ENCODE data around the gene CEMIP. TPM values are rescaled to one million over a fixed set of nuclear protein-coding genes. Genes with fewer than 3 reads are reported as not detected.

CEMIP gene
- total RNA-seq, 1 donor from 2014 or later, result under 0.01 TPM

DNA sequence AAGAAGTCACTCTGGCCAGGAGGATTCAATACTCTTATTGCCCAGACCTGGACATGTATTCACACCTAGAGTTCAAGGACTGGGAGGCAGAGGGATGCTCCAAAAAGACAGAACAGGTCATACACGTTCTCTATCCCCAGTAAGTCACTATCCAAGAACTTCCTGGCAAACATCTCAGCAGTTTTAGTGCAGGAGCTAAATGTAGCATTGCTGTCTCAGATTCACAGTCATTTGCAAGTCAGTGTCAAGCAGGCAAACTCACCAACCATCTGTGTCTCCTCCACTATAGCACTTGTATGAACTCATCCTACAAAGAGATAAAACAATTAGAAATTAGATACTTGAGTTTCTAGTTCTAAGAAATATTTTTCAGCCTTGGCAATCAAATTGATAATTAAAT lies 45.7 kb upstream of the CEMIP start:
- no peaks in the 10 kb centered on the region for H3K27me3 ChIP-seq (ENCODE audit: control insufficient read depth, insufficient read depth, low read length)
- no peak overlapping the region for H3K4me3 ChIP-seq (ENCODE audit: low read depth, low read length)
- no peak for DNase-seq (ENCODE audit: low read depth)
- TF ChIP-seq, protein P1, sequence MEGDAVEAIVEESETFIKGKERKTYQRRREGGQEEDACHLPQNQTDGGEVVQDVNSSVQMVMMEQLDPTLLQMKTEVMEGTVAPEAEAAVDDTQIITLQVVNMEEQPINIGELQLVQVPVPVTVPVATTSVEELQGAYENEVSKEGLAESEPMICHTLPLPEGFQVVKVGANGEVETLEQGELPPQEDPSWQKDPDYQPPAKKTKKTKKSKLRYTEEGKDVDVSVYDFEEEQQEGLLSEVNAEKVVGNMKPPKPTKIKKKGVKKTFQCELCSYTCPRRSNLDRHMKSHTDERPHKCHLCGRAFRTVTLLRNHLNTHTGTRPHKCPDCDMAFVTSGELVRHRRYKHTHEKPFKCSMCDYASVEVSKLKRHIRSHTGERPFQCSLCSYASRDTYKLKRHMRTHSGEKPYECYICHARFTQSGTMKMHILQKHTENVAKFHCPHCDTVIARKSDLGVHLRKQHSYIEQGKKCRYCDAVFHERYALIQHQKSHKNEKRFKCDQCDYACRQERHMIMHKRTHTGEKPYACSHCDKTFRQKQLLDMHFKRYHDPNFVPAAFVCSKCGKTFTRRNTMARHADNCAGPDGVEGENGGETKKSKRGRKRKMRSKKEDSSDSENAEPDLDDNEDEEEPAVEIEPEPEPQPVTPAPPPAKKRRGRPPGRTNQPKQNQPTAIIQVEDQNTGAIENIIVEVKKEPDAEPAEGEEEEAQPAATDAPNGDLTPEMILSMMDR (IDR thresholded peaks at IDR 0.05; ENCODE audit: insufficient read depth, low read length, poor library complexity, severe bottlenecking), result no peak
- no peaks in the 10 kb centered on the region for H3K36me3 ChIP-seq (ENCODE audit: control insufficient read depth, insufficient read depth, low read length)

DNA sequence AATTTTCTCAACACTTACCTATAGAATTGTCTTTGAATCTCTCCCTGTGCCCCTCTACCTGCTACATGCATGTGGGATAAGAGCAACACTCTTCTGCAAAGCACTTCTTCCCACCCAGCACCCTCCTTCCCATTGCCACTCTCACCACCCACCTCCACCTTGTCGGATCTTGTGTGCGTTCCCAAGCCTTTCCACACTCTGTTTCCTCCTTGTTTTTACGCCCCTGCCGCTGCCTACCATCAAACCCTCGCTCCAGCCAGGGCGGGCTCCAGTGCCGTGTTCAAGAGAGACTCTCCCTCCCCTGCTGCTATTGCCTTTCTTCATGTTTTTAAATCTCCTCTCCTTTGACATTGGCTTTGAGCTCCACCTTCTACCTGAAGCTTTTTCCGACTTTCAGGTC lies 43.8 kb upstream of the CEMIP start:
- H3K4me3 ChIP-seq (ENCODE audit: low read depth, low read length), result no peak overlapping the region
- no peak for DNase-seq (ENCODE audit: low read depth)
- TF ChIP-seq, protein P1 (IDR thresholded peaks at IDR 0.05; ENCODE audit: insufficient read depth, low read length, poor library complexity, severe bottlenecking), result no peak
- H3K27me3 ChIP-seq (ENCODE audit: control insufficient read depth, insufficient read depth, low read length), result no peaks in the 10 kb centered on the region
- H3K36me3 ChIP-seq (ENCODE audit: control insufficient read depth, insufficient read depth, low read length), result no peaks in the 10 kb centered on the region

DNA sequence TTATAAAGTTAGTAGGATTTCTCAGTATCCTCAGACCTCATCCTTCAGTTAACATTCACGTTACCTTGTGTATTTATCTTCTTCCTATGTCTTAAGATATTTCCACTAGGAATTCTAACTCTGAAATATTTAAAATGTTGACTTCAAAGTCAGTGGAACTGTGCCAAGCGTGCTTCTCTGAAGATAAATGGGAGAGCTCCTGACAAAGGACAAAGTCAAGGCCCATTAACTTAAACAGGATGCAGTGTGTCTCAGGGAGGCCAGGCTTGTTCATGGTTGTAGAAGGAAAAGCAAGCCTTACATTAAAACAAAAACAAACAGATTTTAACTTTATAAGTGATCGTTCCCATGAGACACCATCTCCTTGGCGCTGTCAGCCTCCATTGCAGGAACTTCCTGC lies 42.6 kb upstream of the CEMIP start:
- TF ChIP-seq, protein P1 (IDR thresholded peaks at IDR 0.05; ENCODE audit: insufficient read depth, low read length, poor library complexity, severe bottlenecking), result no peak
- Histone ChIP-seq H3K27me3 (ENCODE audit: control insufficient read depth, insufficient read depth, low read length) (no peaks in the 10 kb centered on the region), H3K36me3 (ENCODE audit: control insufficient read depth, insufficient read depth, low read length) (no peaks in the 10 kb centered on the region), H3K4me3 (ENCODE audit: low read depth, low read length) (no peak overlapping the region)
- DNase-seq (ENCODE audit: low read depth), result no peak

DNA sequence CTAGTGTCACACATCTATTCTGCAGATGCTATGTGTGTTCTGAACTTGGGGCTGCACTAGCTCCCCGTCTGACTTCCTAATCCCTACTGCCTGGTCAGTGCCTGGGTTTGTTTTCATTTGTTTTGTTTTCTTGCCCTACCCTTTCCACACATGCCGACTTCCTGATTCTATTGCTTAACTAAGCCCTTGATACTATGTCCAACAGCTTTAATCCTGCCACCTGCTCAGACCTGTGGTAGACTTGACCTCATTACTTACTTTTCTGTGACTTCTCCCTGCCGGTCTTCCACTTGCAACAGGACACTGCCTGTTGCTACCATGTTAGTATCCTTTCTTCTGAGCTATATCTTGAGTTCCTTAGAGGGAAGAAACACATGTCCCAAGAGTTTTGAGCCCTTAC lies 39.3 kb upstream of the CEMIP start:
- H3K4me3 ChIP-seq (ENCODE audit: low read depth, low read length), result no peak overlapping the region
- no peaks in the 10 kb centered on the region for H3K27me3 ChIP-seq (ENCODE audit: control insufficient read depth, insufficient read depth, low read length)
- DNase-seq (ENCODE audit: low read depth), result no peak
- TF ChIP-seq, protein P1 (IDR thresholded peaks at IDR 0.05; ENCODE audit: insufficient read depth, low read length, poor library complexity, severe bottlenecking), result no peak
- no peaks in the 10 kb centered on the region for H3K36me3 ChIP-seq (ENCODE audit: control insufficient read depth, insufficient read depth, low read length)

DNA sequence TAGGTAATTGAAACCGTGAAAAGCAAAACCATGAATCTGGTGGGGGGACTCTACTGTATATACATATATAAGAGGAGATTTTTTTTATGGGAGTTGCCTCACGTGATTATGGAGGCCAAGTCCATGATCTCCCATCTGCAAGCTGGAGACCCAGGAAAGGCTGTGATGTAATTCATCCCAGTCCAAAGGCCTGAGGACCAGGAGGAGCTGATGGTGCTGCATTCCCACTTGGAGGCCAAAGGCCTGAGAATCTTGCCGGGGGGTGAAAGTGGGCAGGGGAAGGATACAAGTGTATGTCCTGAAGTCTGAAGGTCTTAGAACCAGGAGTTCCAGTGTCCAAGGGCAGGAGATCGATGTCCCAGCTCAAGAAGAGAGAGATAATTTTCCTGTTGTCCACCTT lies 37.1 kb upstream of the CEMIP start:
- no peak overlapping the region for H3K4me3 ChIP-seq (ENCODE audit: low read depth, low read length)
- H3K27me3 ChIP-seq (ENCODE audit: control insufficient read depth, insufficient read depth, low read length), result no peaks in the 10 kb centered on the region
- TF ChIP-seq, protein P1 (IDR thresholded peaks at IDR 0.05; ENCODE audit: insufficient read depth, low read length, poor library complexity, severe bottlenecking), result no peak
- no peaks in the 10 kb centered on the region for H3K36me3 ChIP-seq (ENCODE audit: control insufficient read depth, insufficient read depth, low read length)
- no peak for DNase-seq (ENCODE audit: low read depth)

DNA sequence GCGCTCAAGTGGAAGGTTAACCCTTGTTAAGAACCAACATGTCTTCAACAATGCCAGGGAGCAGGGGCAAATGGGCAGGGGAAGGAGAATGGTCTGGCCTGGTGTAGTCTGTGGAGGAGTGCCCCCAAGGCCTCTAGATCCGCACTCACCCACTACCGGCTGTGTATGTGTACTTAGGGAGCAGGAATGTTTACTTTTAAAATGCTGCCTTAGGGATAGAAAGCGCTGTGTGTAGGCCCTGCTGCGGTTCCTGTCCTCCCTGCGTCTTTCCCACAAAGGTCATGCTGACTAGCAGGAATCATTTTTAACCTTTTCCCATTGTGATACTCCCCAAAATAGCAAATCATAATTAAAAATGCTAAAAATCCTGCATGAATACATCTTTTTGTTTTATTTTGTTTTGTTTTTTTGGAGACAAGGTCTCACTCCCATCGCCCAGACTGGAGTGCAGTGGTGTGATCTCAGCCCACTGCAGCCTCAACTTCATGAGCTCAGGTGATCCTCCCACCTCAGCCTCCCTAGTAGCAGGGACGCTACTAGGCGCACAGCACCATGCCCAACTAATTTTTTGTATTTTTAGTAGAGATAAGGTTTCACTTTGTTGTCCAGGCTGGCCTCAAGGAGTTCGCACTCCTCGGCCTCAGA lies 35.9 kb upstream of the CEMIP start:
- H3K36me3 ChIP-seq (ENCODE audit: control insufficient read depth, insufficient read depth, low read length), result no peaks in the 10 kb centered on the region
- no peak overlapping the region for H3K4me3 ChIP-seq (ENCODE audit: low read depth, low read length)
- TF ChIP-seq, protein P1 (IDR thresholded peaks at IDR 0.05; ENCODE audit: insufficient read depth, low read length, poor library complexity, severe bottlenecking), result no peak
- DNase-seq (ENCODE audit: low read depth), result no peak
- H3K27me3 ChIP-seq (ENCODE audit: control insufficient read depth, insufficient read depth, low read length), result no peaks in the 10 kb centered on the region

Measured in kidney epithelial cell (primary cell).